HG03196 (cell line): Measurements from ENCODE around the gene JMY.

ENCODE experiments used
- ATAC-seq: cut with Tn5 transposase; IDR thresholded peaks from one replicate; pipeline ENCODE4 v1.9.1; 2021; ENCODE audit not compliant: unreplicated experiment

The JMY gene

GRCh38 chr5:79235634-79236361 lies at the start of gene JMY:
Gene JMY, plus strand, starts transcription at chr5:79236131. Its CDS starts 520 bp downstream, at chr5:79236651.
- peak; percentile 60 for ATAC-seq

DNA sequence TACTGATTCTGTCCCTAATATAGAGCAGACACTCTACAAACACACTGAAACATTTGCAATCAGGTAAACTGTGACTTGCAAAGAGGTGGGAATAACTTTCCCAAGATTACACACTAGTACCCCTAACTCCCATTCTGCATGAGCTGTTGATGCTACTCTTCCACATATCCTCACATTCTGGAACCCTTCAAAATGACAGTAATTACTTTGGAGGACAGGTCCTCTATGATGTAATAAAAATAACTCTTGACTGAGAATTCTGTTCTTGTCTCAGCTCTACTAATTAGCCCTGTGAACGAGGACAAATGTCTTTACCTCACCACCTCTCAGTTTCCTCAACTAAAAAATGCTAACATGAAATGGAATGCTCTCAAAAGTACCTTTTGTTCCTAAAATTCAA lies 49.5 kb upstream of the JMY start:
- ATAC-seq: no peak

DNA sequence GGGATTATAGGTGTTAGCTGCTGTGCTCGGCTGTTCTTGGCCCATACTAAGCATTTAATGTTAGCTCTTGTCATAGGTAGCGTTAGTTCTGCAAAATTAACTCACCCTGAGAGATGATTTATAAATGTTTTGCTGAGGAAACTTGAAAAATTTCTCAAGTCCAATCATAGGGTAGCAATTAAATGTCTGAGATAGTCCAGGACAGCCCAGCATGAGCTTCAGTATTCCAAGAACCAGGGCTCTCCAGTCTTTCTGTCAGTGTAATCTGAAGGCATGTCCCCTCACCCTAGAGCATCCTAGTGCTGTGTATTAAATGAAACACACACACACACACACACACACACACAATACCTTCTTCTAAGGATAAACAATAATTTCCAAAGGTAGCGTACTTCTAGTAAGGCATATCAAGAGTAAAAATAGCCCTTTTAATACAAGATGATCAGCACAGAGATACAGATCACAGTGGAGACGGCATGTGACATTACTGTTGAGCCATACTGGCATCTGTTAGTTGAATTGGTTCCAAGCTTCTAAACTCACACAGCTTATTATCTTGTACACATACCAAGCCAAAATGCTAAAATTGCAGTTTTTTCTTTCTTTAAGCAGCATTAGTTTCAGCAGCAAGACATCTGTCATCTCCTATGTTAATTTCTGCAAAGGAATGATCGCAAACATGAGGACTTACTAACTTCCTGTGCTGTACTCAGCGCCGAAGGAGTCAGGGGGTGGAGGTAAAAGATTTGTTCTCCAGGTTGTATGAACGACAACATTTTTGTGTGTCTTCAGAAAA lies 46.3 kb upstream of the JMY start:
- ATAC-seq: no peak

GRCh38 chr5:79190235-79190529 lies 45.7 kb upstream of the JMY start:
- no peak for ATAC-seq

DNA sequence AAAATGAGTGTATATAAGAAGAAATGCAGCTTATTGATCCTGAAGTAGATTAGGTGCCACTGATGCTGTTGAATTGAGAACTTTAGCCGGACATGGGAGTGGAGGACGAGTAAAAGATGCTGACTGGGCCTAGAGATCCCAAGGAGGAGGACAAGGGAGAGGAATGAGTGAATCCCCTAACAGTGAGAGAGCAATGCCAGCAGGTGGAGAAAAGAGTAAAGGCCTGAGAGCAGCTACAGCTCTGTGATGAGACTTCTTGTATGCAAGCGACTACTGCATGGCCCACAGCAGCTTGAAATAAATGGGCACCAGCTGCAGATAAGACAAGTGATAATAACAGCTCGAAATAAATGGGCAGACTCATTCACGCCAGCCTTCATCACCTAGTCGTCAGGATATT lies 44.5 kb upstream of the JMY start:
- ATAC-seq: no peak

DNA sequence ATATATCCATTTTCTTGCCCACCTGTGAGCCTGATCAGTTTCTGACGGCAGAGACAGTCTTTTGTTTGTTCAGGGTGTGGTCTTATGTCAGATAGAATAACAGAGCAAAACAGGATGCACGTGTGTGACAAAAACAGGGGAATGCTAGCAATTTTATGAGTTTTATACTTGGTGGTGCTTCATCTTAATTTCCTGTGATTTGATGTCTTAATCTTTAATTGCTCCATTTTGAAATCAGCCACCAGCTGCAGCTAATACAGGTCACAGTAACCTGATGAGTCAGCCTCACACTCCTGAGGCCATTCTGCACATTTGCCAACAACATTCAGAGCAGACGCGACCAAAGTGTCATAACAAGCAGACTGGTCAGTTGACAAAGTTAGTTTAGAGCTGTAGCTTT lies 42.3 kb upstream of the JMY start:
- no peak for ATAC-seq

- ATAC-seq: no peak
Observed at GRCh38 chr5:79200573-79201183, 35.3 kb upstream of the JMY start.

- ATAC-seq: no peak
Observed at GRCh38 chr5:79201206-79201605, 34.7 kb upstream of the JMY start.

- no peak for ATAC-seq
Observed at GRCh38 chr5:79202076-79202475, 33.9 kb upstream of the JMY start.

DNA sequence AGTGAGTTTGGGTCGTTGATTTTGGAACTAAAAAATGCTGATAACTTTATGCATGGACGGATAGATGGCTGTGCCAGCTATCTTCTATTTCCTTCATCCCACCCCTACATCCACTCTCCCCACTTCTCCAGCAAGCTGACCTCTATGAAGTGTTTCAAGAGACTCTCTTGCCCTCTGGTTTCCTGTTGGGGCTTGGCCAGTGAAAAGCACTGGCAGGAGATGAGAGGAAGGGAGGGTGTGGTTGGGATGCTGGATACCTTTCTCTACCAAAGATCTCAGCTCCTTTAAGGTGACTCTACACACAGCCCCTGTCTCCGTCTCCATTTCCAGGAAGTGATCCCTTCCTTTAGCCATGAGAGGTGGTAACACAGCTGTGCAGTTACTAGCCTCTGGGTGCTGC lies 30.0 kb upstream of the JMY start:
- no peak for ATAC-seq

GRCh38 chr5:79206541-79206940 lies 29.4 kb upstream of the JMY start:
- ATAC-seq: no peak

- no peak for ATAC-seq
Observed at GRCh38 chr5:79209505-79209904, 26.4 kb upstream of the JMY start.

DNA sequence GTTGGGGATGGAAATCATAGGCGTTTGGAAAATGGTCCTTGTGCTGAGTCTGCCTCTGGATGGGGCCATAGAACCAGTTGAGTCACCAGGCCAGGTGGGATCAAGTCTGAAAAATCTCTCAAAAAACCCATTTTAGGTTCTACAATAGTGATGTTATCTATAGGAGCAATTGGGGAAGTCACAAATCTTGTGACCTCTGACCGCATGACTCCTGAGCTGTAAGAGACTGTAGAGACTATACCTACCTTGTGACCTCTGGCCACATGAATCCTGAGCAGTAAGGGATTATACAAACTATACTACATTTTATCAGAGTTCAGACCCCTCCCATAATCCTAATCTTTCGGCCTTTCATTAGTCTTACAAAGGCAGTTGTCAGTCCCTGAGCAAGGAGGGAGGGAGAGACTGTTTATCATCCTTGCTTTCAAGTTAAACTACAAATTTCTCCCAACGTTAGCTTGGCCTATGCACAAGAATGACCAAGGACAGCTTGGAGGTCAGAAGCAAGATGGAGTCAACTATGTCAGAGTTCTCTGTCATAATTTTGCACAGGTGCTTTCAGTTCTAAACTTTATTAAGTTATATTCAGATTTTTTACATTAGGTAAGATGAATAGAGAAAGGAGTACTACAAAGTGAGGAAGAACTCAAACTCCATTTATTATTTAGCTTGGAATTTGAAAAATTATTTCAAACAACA lies 11.5 kb upstream of the JMY start:
- ATAC-seq: no peak

GRCh38 chr5:79225026-79225425 lies 10.9 kb upstream of the JMY start:
- ATAC-seq: no peak

DNA sequence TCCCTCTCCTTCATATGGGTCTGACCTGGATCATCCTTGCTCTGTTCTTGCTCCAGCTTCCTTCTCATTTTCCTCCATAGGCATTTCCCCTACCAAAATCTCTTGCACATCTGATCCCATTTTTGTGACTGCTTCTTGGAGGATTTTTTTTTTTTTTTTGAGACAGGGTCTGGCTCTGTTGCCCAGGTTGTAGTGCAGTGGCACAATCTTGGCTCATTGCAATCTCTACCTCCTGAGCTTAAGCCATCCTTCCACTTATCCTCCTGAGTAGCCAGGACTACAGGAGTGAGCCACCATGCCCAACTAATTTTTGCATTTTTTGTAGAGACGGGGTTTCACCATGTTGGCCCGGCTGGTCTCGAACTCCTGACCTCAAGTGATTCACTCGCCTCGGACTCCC lies 10.5 kb upstream of the JMY start:
- ATAC-seq: no peak

DNA sequence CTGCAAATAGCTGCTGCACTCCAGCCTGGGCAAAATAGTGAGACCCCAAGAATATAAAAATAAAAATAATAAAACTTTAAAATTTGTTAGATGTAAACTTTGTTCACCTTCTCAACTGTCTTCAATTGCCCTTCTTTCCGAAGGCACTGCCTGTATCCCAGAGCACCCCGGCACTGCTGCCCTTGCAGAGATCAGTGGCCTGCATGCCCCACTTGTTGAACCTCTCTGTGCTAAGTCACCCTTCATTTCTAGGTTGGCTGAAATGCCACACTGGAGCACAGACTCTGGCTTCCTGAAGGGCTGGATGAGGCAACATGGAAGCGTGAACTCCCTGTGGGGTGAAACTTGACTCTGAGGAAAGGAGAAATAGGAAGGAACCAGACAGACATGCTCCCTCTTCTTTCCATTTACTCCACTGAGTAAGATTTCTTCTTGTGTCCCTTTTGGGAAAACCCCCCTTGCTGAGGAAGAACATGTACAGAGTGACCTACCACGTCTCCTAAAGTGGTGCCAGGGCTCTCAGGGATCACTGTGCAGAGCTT lies 8.4 kb upstream of the JMY start:
- no peak for ATAC-seq

- ATAC-seq: no peak
Observed at GRCh38 chr5:79229357-79230174, 6.4 kb upstream of the JMY start.

DNA sequence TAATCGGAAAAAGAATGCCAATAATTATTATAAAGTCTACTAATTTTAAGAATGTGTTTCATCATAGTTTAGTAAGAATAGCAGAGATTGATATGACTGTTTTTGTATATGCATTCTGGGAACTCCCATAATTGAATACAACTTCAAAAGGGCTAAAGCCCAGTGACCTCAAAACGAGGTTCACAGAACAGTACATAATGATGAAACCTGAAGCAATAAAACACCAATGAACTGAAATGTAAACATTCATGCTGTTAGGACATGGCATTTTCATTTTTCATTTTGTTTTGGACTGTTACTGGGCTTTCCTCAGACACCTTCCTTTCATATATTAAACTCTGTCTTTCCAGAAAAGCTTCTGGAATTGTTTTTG lies 684 bp upstream of the JMY start:
- no peak for ATAC-seq

GRCh38 chr5:79236362-79236969 lies 535 bp downstream of the JMY start:
- peak; percentile 33 for ATAC-seq
